Neural progenitor cell (in vitro differentiated cells): ENCODE measurements around the gene ATP8B3. TPM values are rescaled to one million over a fixed set of nuclear protein-coding genes. Genes with fewer than 3 reads are reported as not detected.

Experiments used
- DNase-seq: peaks from one replicate; pipeline ENCODE4 v3.0.0-alpha.2; 2016; ENCODE audit warnings: low spot score
- H2AFZ ChIP-seq: fragments of 200-600 bp; sonication (generic); replicated peaks from 2 replicates; pipeline ENCODE4 v1.6.1; 2016; ENCODE audit warnings: antibody characterized with exemption
- H3F3A ChIP-seq: fragments of 200-600 bp; sonication (generic); 2 replicates; pipeline ENCODE4 v1.6.1; 2016; ENCODE audit warnings: antibody characterized with exemption, low read depth
- H3K27ac ChIP-seq: fragments of 200-600 bp; sonication (generic); 2 replicates; pipeline ENCODE4 v1.5.1; 2016; ENCODE audit warnings: mild to moderate bottlenecking
- H3K27me3 ChIP-seq: fragments of 200-600 bp; sonication (generic); 2 replicates; pipeline ENCODE4 v1.6.1; 2016; ENCODE audit warnings: mild to moderate bottlenecking, moderate library complexity
- H3K36me3 ChIP-seq: fragments of 200-600 bp; sonication (generic); 2 replicates; pipeline ENCODE4 v1.5.1; 2016
- H3K4me1 ChIP-seq: fragments of 200-600 bp; sonication (generic); 2 replicates; pipeline ENCODE4 v1.6.1; 2016; ENCODE audit warnings: mixed run types
- H3K4me2 ChIP-seq: fragments of 200-600 bp; sonication (generic); 2 replicates; pipeline ENCODE4 v1.6.1; 2016
- H3K4me3 ChIP-seq: fragments of 200-600 bp; sonication (generic); 2 replicates; pipeline ENCODE4 v1.5.1; 2016
- H3K79me2 ChIP-seq: fragments of 200-600 bp; sonication (generic); 2 replicates; pipeline ENCODE4 v1.6.1; 2016; ENCODE audit warnings: low read depth
- H3K9ac ChIP-seq: fragments of 200-600 bp; sonication (generic); 2 replicates; pipeline ENCODE4 v1.6.1; 2016
- H3K9me3 ChIP-seq: fragments of 200-600 bp; sonication (generic); 2 replicates; pipeline ENCODE4 v1.5.1; 2016; ENCODE audit warnings: low read depth
- H4K20me1 ChIP-seq: fragments of 200-600 bp; sonication (generic); 2 replicates; pipeline ENCODE4 v1.6.1; 2016; ENCODE audit warnings: low read depth
- H3K27ac Mint-ChIP-seq: 3 replicates; pipeline ENCODE4 v1.8.0; 2021; ENCODE audit warnings: mixed read lengths
- H3K27me3 Mint-ChIP-seq: 2 replicates; pipeline ENCODE4 v1.8.0; 2022; ENCODE audit warnings: low read depth, mild to moderate bottlenecking, inconsistent platforms, moderate library complexity, mixed read lengths; ENCODE audit not compliant: insufficient read depth
- H3K36me3 Mint-ChIP-seq: 3 replicates; pipeline ENCODE4 v1.8.0; 2021; ENCODE audit warnings: mixed read lengths
- H3K4me1 Mint-ChIP-seq: 3 replicates; pipeline ENCODE4 v1.8.0; 2021; ENCODE audit warnings: mixed read lengths
- H3K4me3 Mint-ChIP-seq: 3 replicates; pipeline ENCODE4 v1.8.0; 2021; ENCODE audit warnings: mild to moderate bottlenecking, moderate library complexity, mixed read lengths
- H3K9me3 Mint-ChIP-seq: 3 replicates; pipeline ENCODE4 v1.8.0; 2020; ENCODE audit warnings: mixed read lengths
- CTCF ChIP-seq: fragments of 200-600 bp; sonication (generic); IDR thresholded peaks from 2 replicates; pipeline ENCODE4 v1.5.1; 2017; ENCODE audit warnings: antibody characterized with exemption, mild to moderate bottlenecking
- EZH2 ChIP-seq: fragments of 200-600 bp; sonication (generic); IDR thresholded peaks from 2 replicates; pipeline ENCODE4 v1.6.1; 2017; ENCODE audit warnings: antibody characterized with exemption, mild to moderate bottlenecking, moderate library complexity
- EZH2phosphoT487 ChIP-seq: fragments of 200-600 bp; sonication (generic); IDR thresholded peaks from 2 replicates; pipeline ENCODE4 v1.6.1; 2017; ENCODE audit warnings: antibody characterized with exemption
- total RNA-seq: library from RNA; depleted of rRNA; stranded (reverse); fragments of >200 nt; gene quantifications from 2 replicates; pipeline ENCODE4 v1.2.3, GENCODE V29; 2015; ENCODE audit warnings: low replicate concordance

The ATP8B3 gene
- total RNA-seq, 1 donor from 2014 or later, result 0.06 TPM

- TF ChIP-seq EZH2phosphoT487, result no peak
- TF ChIP-seq CTCF, result no peak
- TF ChIP-seq EZH2, result no peak
- peak overlapping the region; percentile 3 for H3K4me2 ChIP-seq
- peaks cover 99% of the 10 kb centered on the region for H3K79me2 ChIP-seq
- H3K4me3 ChIP-seq, result no peak overlapping the region
- no peak overlapping the region for H2AFZ ChIP-seq
- H3F3A ChIP-seq, result no peaks in the 10 kb centered on the region
- Mint-ChIP-seq H3K4me1 (peaks cover 13% of the 10 kb centered on the region), H3K27ac (no peak overlapping the region), H3K36me3 (no peaks in the 10 kb centered on the region), H3K4me3 (no peak overlapping the region), H3K9me3 (no peaks in the 10 kb centered on the region), H3K27me3 (no peaks in the 10 kb centered on the region)
- no peaks in the 10 kb centered on the region for H3K27me3 ChIP-seq
- peak overlapping the region; percentile 60 for H3K9ac ChIP-seq
- DNase-seq, result peak; percentile 58
- peaks cover 5% of the 10 kb centered on the region for H3K4me1 ChIP-seq
- no peaks in the 10 kb centered on the region for H3K36me3 ChIP-seq
- peaks cover 99% of the 10 kb centered on the region for H4K20me1 ChIP-seq
- peak overlapping the region; percentile 46 for H3K27ac ChIP-seq
- H3K9me3 ChIP-seq, result no peaks in the 10 kb centered on the region
Observed at GRCh38 chr19:1840541-1841115, 28.6 kb upstream of the ATP8B3 start.

GRCh38 chr19:1839658-1840540 is 27.8 kb upstream of the ATP8B3 start:
- H3K79me2 ChIP-seq, result peaks cover 99% of the 10 kb centered on the region
- H3K9ac ChIP-seq, result no peak overlapping the region
- H3K27ac ChIP-seq, result no peak overlapping the region
- TF ChIP-seq EZH2 (no peak), EZH2phosphoT487 (no peak), CTCF (no peak)
- peaks cover 99% of the 10 kb centered on the region for H4K20me1 ChIP-seq
- H3K27me3 ChIP-seq, result no peaks in the 10 kb centered on the region
- H3K4me1 ChIP-seq, result peaks cover 5% of the 10 kb centered on the region
- H3F3A ChIP-seq, result no peaks in the 10 kb centered on the region
- H3K27me3 Mint-ChIP-seq, result no peaks in the 10 kb centered on the region
- no peak for DNase-seq
- H3K4me3 Mint-ChIP-seq, result no peak overlapping the region
- no peaks in the 10 kb centered on the region for H3K36me3 ChIP-seq
- no peak overlapping the region for H2AFZ ChIP-seq
- H3K9me3 Mint-ChIP-seq, result no peaks in the 10 kb centered on the region
- no peaks in the 10 kb centered on the region for H3K9me3 ChIP-seq
- peaks cover 13% of the 10 kb centered on the region for H3K4me1 Mint-ChIP-seq
- no peaks in the 10 kb centered on the region for H3K36me3 Mint-ChIP-seq
- no peak overlapping the region for H3K27ac Mint-ChIP-seq
- H3K4me3 ChIP-seq, result no peak overlapping the region
- H3K4me2 ChIP-seq, result peak overlapping the region; percentile 3

GRCh38 chr19:1837625-1838105 is 25.6 kb upstream of the ATP8B3 start:
- H3K9me3 ChIP-seq, result no peaks in the 10 kb centered on the region
- no peak overlapping the region for H3K9ac ChIP-seq
- peak overlapping the region; percentile 31 for H3K4me2 ChIP-seq
- H3K27ac Mint-ChIP-seq, result no peak overlapping the region
- peaks cover 17% of the 10 kb centered on the region for H3K4me1 Mint-ChIP-seq
- no peak overlapping the region for H3K4me3 ChIP-seq
- no peaks in the 10 kb centered on the region for H3K27me3 ChIP-seq
- peak; percentile 73 for DNase-seq
- peaks cover 91% of the 10 kb centered on the region for H3K79me2 ChIP-seq
- H3F3A ChIP-seq, result no peaks in the 10 kb centered on the region
- no peaks in the 10 kb centered on the region for H3K36me3 Mint-ChIP-seq
- peaks cover 97% of the 10 kb centered on the region for H4K20me1 ChIP-seq
- TF ChIP-seq CTCF (peak; percentile 95), EZH2 (no peak)
- no peaks in the 10 kb centered on the region for H3K9me3 Mint-ChIP-seq
- peaks cover 3% of the 10 kb centered on the region for H3K27me3 Mint-ChIP-seq
- H3K4me1 ChIP-seq, result peaks cover 5% of the 10 kb centered on the region
- no peak overlapping the region for H2AFZ ChIP-seq
- H3K4me3 Mint-ChIP-seq, result no peak overlapping the region
- no peak overlapping the region for H3K27ac ChIP-seq
- no peaks in the 10 kb centered on the region for H3K36me3 ChIP-seq
